NB4 (cell line): Measurements from ENCODE around the gene VWA1.

Experiments
- MYC ChIP-seq: IDR thresholded peaks from 2 replicates; pipeline ENCODE4 v1.6.1; 2011; ENCODE audit warnings: low read depth, low read length
- POLR2A ChIP-seq: IDR thresholded peaks from 2 replicates; pipeline ENCODE4 v1.6.1; 2011; ENCODE audit warnings: mild to moderate bottlenecking; ENCODE audit not compliant: insufficient read length; ENCODE audit errors: extremely low read depth
- TF ChIP-seq, protein P1 (sequence below): IDR thresholded peaks from one replicate; pipeline ENCODE4 v1.5.1; 2012; ENCODE audit warnings: low read depth, low read length
- TF ChIP-seq, protein P2 (sequence below): IDR thresholded peaks from 2 replicates; pipeline ENCODE4 v1.6.1; 2011; ENCODE audit warnings: low read depth, low read length

DNA sequence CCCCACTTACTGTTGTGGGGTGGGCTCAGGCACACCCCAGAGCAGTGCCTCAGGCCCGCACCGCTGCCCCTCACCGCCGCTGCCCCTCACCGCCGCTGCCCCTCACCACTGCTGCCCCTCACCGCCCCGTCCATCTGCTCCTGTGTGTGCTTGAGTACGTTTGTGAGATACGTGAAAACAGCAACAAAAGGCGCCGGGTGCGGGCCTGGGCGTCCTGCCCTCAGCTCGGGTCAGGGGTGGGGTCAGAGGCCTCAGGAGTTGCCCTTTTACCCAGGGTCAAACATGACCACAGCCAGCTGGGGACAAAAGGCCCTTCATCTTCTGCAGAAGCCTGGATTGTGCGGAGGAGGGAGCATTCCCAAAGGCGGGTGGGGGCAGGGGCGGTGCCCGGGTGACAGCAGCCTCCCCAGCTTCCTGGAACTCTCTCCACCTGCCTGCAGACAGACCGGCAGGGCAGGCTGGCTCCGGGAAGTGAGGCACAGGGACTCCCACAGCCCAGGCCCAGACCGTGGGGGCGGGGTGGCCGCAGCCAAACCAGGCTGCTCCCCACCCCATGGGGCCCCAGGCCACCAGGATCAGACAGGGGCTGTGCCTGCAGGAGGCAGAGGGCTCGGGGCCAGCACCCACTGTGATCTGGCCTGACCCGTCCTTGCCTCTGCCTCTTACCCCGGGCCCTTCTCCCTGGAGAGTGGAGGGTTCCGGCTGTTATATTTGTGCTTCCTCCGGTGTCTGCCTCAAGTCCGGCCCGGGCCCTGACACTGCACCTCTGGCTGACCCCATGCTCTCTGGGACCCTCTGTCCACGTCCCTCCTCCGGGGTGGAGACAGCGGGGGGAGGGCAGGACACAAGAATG lies 2.3 kb upstream of the VWA1 start:
- TF ChIP-seq POLR2A, result no peak
- TF ChIP-seq, protein P1, sequence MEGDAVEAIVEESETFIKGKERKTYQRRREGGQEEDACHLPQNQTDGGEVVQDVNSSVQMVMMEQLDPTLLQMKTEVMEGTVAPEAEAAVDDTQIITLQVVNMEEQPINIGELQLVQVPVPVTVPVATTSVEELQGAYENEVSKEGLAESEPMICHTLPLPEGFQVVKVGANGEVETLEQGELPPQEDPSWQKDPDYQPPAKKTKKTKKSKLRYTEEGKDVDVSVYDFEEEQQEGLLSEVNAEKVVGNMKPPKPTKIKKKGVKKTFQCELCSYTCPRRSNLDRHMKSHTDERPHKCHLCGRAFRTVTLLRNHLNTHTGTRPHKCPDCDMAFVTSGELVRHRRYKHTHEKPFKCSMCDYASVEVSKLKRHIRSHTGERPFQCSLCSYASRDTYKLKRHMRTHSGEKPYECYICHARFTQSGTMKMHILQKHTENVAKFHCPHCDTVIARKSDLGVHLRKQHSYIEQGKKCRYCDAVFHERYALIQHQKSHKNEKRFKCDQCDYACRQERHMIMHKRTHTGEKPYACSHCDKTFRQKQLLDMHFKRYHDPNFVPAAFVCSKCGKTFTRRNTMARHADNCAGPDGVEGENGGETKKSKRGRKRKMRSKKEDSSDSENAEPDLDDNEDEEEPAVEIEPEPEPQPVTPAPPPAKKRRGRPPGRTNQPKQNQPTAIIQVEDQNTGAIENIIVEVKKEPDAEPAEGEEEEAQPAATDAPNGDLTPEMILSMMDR, result no peak
- TF ChIP-seq, protein P2, sequence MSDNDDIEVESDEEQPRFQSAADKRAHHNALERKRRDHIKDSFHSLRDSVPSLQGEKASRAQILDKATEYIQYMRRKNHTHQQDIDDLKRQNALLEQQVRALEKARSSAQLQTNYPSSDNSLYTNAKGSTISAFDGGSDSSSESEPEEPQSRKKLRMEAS, result no peak
- no peak for TF ChIP-seq MYC
